Liver (tissue), 9 donors: ENCODE measurements around the gene LGALS7. TPM values are rescaled to one million over a fixed set of nuclear protein-coding genes. Genes with fewer than 3 reads are reported as not detected.

Experiments
- DNase-seq: peaks from one replicate; pipeline ENCODE4 v3.0.0-alpha.2; 2017; ENCODE audit warnings: low spot score
- H3K27ac ChIP-seq, 2 donors: one replicate each; pipeline ENCODE4 v1.7.0; 2013; ENCODE audit warnings: inconsistent platforms in 2 of 2, low read length in 2 of 2, control low read depth in 1 of 2, low read depth in 1 of 2, mild to moderate bottlenecking in 1 of 2
- H3K27me3 ChIP-seq, 4 donors: one replicate each; pipeline versions ENCODE4 v1.6.1 to v1.7.0; 2013; ENCODE audit warnings: low read length in 3 of 4, inconsistent platforms in 1 of 4, mild to moderate bottlenecking in 1 of 4, moderate library complexity in 1 of 4; ENCODE audit not compliant: control insufficient read depth in 4 of 4, insufficient read depth in 4 of 4
- H3K36me3 ChIP-seq, 4 donors: one replicate each; pipeline versions ENCODE4 v1.6.1 to v1.7.0; 2013; ENCODE audit warnings: low read length in 3 of 4, mild to moderate bottlenecking in 3 of 4, low read depth in 1 of 4, moderate library complexity in 1 of 4; ENCODE audit not compliant: control insufficient read depth in 4 of 4, insufficient read depth in 3 of 4
- H3K4me1 ChIP-seq, 4 donors: one replicate each; pipeline versions ENCODE4 v1.6.1 to v1.7.0; 2013; ENCODE audit warnings: low read length in 3 of 4, mild to moderate bottlenecking in 3 of 4, moderate library complexity in 1 of 4; ENCODE audit not compliant: control insufficient read depth in 4 of 4, insufficient read depth in 4 of 4
- H3K4me3 ChIP-seq, 3 donors: one replicate each; pipeline versions ENCODE4 v1.6.1 to v1.7.0; 2013; ENCODE audit warnings: low read length in 3 of 3, control low read depth in 1 of 3, low read depth in 1 of 3, mild to moderate bottlenecking in 1 of 3
- H3K9ac ChIP-seq, 2 donors: one replicate each; pipeline ENCODE4 v1.7.0; 2013; ENCODE audit warnings: low read length in 2 of 2, mild to moderate bottlenecking in 2 of 2, moderate library complexity in 2 of 2, control low read depth in 1 of 2, low read depth in 1 of 2
- H3K9me3 ChIP-seq, 4 donors: one replicate each; pipeline versions ENCODE4 v1.6.1 to v1.7.0; 2013; ENCODE audit warnings: low read length in 3 of 4; ENCODE audit not compliant: control insufficient read depth in 4 of 4
- EGR1 ChIP-seq, 2 donors: IDR thresholded peaks; 2 replicates each; pipeline ENCODE4 v1.6.1; 2016 to 2018; ENCODE audit warnings: antibody characterized with exemption in 2 of 2, low read depth in 2 of 2
- FOXA1 ChIP-seq: IDR thresholded peaks from 2 replicates; pipeline ENCODE4 v1.6.1; 2016; ENCODE audit warnings: antibody characterized with exemption
- FOXA2 ChIP-seq: IDR thresholded peaks from 2 replicates; pipeline ENCODE4 v1.6.1; 2016; ENCODE audit warnings: antibody characterized with exemption
- GABPA ChIP-seq, 2 donors: IDR thresholded peaks in 1 of 2; conservative IDR thresholded peaks in 1 of 2; 2 replicates each; pipeline ENCODE4 v1.6.1; 2016; ENCODE audit warnings: antibody characterized with exemption in 2 of 2, mild to moderate bottlenecking in 1 of 2, moderate library complexity in 1 of 2
- HNF4A ChIP-seq, 2 donors: conservative IDR thresholded peaks; 2 replicates each; pipeline ENCODE4 v1.6.1; 2016; ENCODE audit warnings: antibody characterized with exemption in 2 of 2, mild to moderate bottlenecking in 2 of 2
- HNF4G ChIP-seq: IDR thresholded peaks from 2 replicates; pipeline ENCODE4 v1.6.1; 2016; ENCODE audit warnings: antibody characterized with exemption
- JUND ChIP-seq, 2 donors: IDR thresholded peaks; 2 replicates each; pipeline ENCODE4 v1.6.1; 2016; ENCODE audit warnings: antibody characterized with exemption in 2 of 2
- NR2F2 ChIP-seq: IDR thresholded peaks from 2 replicates; pipeline ENCODE4 v1.6.1; 2016; ENCODE audit warnings: antibody characterized with exemption
- RAD21 ChIP-seq, 2 donors: IDR thresholded peaks; 2 replicates each; pipeline ENCODE4 v1.6.1; 2016; ENCODE audit warnings: antibody characterized with exemption in 2 of 2, mild to moderate bottlenecking in 2 of 2
- RXRA ChIP-seq, 2 donors: IDR thresholded peaks; 2 replicates each; pipeline ENCODE4 v1.6.1; 2017 to 2018; ENCODE audit warnings: antibody characterized with exemption in 2 of 2, mild to moderate bottlenecking in 1 of 2
- SP1 ChIP-seq: IDR thresholded peaks from 2 replicates; pipeline ENCODE4 v1.6.1; 2018; ENCODE audit warnings: antibody characterized with exemption, mild to moderate bottlenecking
- TAF1 ChIP-seq: conservative IDR thresholded peaks from 2 replicates; pipeline ENCODE4 v1.6.1; 2016; ENCODE audit warnings: antibody characterized with exemption, mild to moderate bottlenecking
- YY1 ChIP-seq: IDR thresholded peaks from 2 replicates; pipeline ENCODE4 v1.6.1; 2016; ENCODE audit warnings: antibody characterized with exemption, mild to moderate bottlenecking
- WGBS: extraction: QIAGEN DNeasy Blood & Tissue Kit; methylation state at CpG from one replicate; pipeline ENCODE4 v1.1.7; 2013; 5-methylcytosine and 5-hydroxymethylcytosine counted together
- polyA plus RNA-seq, 2 donors: library from polyadenylated mRNA; stranded (reverse) in 1 of 2; unstranded in 1 of 2; fragments of 200-250 nt in 1 of 2; fragments of >200 nt in 1 of 2; fragmentation: Nextera tagmentation in 1 of 2; extraction: Ambion mirVana in 1 of 2; gene quantifications; one replicate each; pipeline versions ENCODE4 v1.2.1 to v1.2.3, GENCODE V29; 2013 to 2015
- total RNA-seq, 2 donors: library from RNA; depleted of rRNA; stranded (reverse); fragments of >200 nt; gene quantifications; one replicate each; pipeline ENCODE4 v1.2.3, GENCODE V29; 2014
- TF ChIP-seq, protein P1 (sequence below): IDR thresholded peaks from 2 replicates; pipeline ENCODE4 v1.6.1; 2016; ENCODE audit warnings: antibody characterized with exemption
- TF ChIP-seq, protein P2 (sequence below): IDR thresholded peaks from 2 replicates; pipeline ENCODE4 v1.6.1; 2016; ENCODE audit warnings: antibody characterized with exemption
- TF ChIP-seq, protein P3 (sequence below): IDR thresholded peaks from 2 replicates; pipeline ENCODE4 v1.6.1; 2016; ENCODE audit warnings: antibody characterized with exemption
- TF ChIP-seq, protein P4 (sequence below): fragments of 150-350 bp; IDR thresholded peaks from 2 replicates; pipeline ENCODE4 v1.5.1; 2017; ENCODE audit warnings: improper control_type of control experiment, low read depth, low read length; ENCODE audit not compliant: missing input control
- TF ChIP-seq, protein P5 (sequence below): IDR thresholded peaks from 2 replicates; pipeline ENCODE4 v1.6.1; 2016; ENCODE audit warnings: antibody characterized with exemption, mild to moderate bottlenecking
- donor health status: healthy.
- donor health status: healthy.
- donor health status: healthy.
- donor health status: healthy.
- donor health status: healthy.

LGALS7 gene
- total and polyA plus RNA-seq, 4 donors, result not detected

DNA sequence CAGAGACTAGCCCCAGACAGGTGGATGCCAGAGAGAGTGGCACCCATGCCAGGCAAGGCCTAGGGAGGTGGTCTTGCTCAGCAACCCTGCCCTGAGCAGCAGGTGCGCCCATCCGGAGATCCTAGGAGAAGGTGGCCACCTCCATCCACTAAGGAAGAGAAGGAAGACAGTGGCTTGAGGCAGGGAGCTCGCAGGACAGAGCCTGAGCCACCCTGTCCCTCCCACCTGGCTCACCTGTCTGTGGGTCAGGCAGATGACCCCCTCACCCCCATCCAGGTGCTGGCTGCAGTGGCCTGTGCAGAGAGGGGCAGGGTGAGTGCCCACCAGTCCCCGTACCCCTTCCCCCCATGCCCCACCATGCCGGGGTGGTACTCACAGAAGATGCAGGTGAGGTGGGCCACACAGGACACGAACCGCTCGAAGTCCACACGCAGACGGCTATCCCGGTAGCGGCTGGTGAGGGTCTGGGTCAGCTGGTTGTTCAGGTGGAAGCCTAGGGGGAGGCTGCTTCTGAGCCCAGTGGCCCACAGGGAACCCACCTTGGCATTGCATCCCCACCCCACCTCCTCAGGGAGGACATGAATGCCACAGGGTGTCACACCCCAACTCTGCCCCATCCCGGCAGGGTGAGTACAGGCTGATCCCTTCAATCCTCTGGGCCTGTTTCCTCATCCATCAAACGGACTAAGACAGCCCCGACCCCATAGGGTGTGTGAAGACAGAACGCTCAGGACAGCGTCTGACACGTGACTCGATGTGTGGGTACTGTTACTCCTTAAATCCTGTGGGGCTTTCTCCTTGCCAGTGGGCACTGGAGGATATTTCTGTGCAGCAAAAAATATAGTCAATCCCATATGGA is 42.4 kb downstream of the LGALS7 start:
- no peak overlapping the region for H3K4me3 ChIP-seq
- H3K9me3 ChIP-seq, result no peaks in the 10 kb centered on the region
- no peak for TF ChIP-seq SP1
- TF ChIP-seq FOXA2, result no peak
- no peak for TF ChIP-seq JUND (IDR thresholded peaks at IDR 0.05)
- no peak for TF ChIP-seq YY1
- TF ChIP-seq RAD21 (IDR thresholded peaks at IDR 0.05), result no peak
- TF ChIP-seq NR2F2, result no peak
- no peak for TF ChIP-seq HNF4G
- TF ChIP-seq, protein P1, sequence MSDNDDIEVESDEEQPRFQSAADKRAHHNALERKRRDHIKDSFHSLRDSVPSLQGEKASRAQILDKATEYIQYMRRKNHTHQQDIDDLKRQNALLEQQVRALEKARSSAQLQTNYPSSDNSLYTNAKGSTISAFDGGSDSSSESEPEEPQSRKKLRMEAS, result no peak
- TF ChIP-seq FOXA1, result no peak
- no peak for TF ChIP-seq RXRA (IDR thresholded peaks at IDR 0.05)
- TF ChIP-seq GABPA (IDR thresholded peaks at IDR 0.05 in 1 of 2, conservative IDR thresholded peaks at IDR 0.05 in 1 of 2), result no peak
- TF ChIP-seq, protein P2, sequence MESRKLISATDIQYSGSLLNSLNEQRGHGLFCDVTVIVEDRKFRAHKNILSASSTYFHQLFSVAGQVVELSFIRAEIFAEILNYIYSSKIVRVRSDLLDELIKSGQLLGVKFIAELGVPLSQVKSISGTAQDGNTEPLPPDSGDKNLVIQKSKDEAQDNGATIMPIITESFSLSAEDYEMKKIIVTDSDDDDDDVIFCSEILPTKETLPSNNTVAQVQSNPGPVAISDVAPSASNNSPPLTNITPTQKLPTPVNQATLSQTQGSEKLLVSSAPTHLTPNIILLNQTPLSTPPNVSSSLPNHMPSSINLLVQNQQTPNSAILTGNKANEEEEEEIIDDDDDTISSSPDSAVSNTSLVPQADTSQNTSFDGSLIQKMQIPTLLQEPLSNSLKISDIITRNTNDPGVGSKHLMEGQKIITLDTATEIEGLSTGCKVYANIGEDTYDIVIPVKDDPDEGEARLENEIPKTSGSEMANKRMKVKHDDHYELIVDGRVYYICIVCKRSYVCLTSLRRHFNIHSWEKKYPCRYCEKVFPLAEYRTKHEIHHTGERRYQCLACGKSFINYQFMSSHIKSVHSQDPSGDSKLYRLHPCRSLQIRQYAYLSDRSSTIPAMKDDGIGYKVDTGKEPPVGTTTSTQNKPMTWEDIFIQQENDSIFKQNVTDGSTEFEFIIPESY, result no peak
- TF ChIP-seq, protein P3, sequence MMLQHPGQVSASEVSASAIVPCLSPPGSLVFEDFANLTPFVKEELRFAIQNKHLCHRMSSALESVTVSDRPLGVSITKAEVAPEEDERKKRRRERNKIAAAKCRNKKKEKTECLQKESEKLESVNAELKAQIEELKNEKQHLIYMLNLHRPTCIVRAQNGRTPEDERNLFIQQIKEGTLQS, result no peak
- TF ChIP-seq TAF1, result no peak
- no peak overlapping the region for H3K9ac ChIP-seq
- no peak for DNase-seq
- no peaks in the 10 kb centered on the region for H3K27me3 ChIP-seq
- peaks cover 0 to 20% (median 10%) of the 10 kb centered on the region in 4 donors for H3K36me3 ChIP-seq
- H3K27ac ChIP-seq, result peak overlapping the region; percentile 16 to 52
- 91% methylated on average over 19 of the region's 19 CpGs for WGBS
- peaks cover 0 to 41% (median 19%) of the 10 kb centered on the region in 4 donors for H3K4me1 ChIP-seq

DNA sequence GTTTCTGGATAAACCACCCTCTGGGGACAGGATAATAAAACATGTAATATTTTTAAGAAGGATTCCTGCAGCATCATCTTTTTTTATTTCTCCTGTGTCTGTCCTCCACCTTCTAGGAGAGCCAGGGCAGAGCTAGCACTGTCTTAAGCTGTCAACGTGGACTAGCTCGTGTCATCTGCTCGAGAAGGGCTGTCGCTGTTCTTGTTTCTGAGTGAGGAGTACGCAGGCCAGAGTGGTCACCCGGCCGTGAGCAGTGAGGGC is 42.9 kb downstream of the LGALS7 start:
- peak overlapping the region in 1 of 2 donors; percentile 16 for H3K27ac ChIP-seq

More for the DNA sequence above, 42.9 kb downstream of the LGALS7 start:
- Histone ChIP-seq H3K4me1 (peaks cover 0 to 43% (median 21%) of the 10 kb centered on the region in 4 donors), H3K9ac (no peak overlapping the region), H3K9me3 (no peaks in the 10 kb centered on the region), H3K4me3 (no peak overlapping the region), H3K27me3 (no peaks in the 10 kb centered on the region), H3K36me3 (peaks cover 1 to 24% (median 16%) of the 10 kb centered on the region in 4 donors)
- TF ChIP-seq, protein P2, result no peak
- no peak for TF ChIP-seq JUND (IDR thresholded peaks at IDR 0.05)
- no peak for TF ChIP-seq SP1
- TF ChIP-seq, protein P3, result no peak
- TF ChIP-seq FOXA1, result no peak
- no peak for TF ChIP-seq FOXA2
- TF ChIP-seq HNF4G, result no peak
- TF ChIP-seq RXRA (IDR thresholded peaks at IDR 0.05), result no peak
- no peak for TF ChIP-seq HNF4A (conservative IDR thresholded peaks at IDR 0.05)
- TF ChIP-seq, protein P4, sequence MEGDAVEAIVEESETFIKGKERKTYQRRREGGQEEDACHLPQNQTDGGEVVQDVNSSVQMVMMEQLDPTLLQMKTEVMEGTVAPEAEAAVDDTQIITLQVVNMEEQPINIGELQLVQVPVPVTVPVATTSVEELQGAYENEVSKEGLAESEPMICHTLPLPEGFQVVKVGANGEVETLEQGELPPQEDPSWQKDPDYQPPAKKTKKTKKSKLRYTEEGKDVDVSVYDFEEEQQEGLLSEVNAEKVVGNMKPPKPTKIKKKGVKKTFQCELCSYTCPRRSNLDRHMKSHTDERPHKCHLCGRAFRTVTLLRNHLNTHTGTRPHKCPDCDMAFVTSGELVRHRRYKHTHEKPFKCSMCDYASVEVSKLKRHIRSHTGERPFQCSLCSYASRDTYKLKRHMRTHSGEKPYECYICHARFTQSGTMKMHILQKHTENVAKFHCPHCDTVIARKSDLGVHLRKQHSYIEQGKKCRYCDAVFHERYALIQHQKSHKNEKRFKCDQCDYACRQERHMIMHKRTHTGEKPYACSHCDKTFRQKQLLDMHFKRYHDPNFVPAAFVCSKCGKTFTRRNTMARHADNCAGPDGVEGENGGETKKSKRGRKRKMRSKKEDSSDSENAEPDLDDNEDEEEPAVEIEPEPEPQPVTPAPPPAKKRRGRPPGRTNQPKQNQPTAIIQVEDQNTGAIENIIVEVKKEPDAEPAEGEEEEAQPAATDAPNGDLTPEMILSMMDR, result no peak
- TF ChIP-seq GABPA (IDR thresholded peaks at IDR 0.05 in 1 of 2, conservative IDR thresholded peaks at IDR 0.05 in 1 of 2), result no peak
- TF ChIP-seq, protein P1, result no peak
- TF ChIP-seq, protein P5, sequence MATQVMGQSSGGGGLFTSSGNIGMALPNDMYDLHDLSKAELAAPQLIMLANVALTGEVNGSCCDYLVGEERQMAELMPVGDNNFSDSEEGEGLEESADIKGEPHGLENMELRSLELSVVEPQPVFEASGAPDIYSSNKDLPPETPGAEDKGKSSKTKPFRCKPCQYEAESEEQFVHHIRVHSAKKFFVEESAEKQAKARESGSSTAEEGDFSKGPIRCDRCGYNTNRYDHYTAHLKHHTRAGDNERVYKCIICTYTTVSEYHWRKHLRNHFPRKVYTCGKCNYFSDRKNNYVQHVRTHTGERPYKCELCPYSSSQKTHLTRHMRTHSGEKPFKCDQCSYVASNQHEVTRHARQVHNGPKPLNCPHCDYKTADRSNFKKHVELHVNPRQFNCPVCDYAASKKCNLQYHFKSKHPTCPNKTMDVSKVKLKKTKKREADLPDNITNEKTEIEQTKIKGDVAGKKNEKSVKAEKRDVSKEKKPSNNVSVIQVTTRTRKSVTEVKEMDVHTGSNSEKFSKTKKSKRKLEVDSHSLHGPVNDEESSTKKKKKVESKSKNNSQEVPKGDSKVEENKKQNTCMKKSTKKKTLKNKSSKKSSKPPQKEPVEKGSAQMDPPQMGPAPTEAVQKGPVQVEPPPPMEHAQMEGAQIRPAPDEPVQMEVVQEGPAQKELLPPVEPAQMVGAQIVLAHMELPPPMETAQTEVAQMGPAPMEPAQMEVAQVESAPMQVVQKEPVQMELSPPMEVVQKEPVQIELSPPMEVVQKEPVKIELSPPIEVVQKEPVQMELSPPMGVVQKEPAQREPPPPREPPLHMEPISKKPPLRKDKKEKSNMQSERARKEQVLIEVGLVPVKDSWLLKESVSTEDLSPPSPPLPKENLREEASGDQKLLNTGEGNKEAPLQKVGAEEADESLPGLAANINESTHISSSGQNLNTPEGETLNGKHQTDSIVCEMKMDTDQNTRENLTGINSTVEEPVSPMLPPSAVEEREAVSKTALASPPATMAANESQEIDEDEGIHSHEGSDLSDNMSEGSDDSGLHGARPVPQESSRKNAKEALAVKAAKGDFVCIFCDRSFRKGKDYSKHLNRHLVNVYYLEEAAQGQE, result no peak
- TF ChIP-seq YY1, result no peak
- TF ChIP-seq EGR1 (IDR thresholded peaks at IDR 0.05; ENCODE audit: low read depth in 2 of 2), result no peak
- TF ChIP-seq NR2F2, result no peak
- no peak for TF ChIP-seq TAF1
- TF ChIP-seq RAD21 (IDR thresholded peaks at IDR 0.05), result no peak
- 89% methylated on average over 7 of the region's 7 CpGs for WGBS
- no peak for DNase-seq
